Measurements from ENCODE around the gene EPB41L3.

Gene EPB41L3

GRCh38 chr18:5543773-5544389 is at the start of gene EPB41L3:
TSS of gene EPB41L3 (minus strand) at chr18:5543997. CDS start at chr18:5489183, 54,814 bp downstream.
- peak; percentile 45 for DNase-seq

- no peak for DNase-seq
Observed at GRCh38 chr18:5588529-5588928, 44.7 kb upstream of the EPB41L3 start.

GRCh38 chr18:5585653-5586052 is 41.9 kb upstream of the EPB41L3 start:
- no peak for DNase-seq

- DNase-seq, result peak; percentile 80
Observed at GRCh38 chr18:5584746-5585417, 41.1 kb upstream of the EPB41L3 start.

- DNase-seq, result peak; percentile 88
Observed at GRCh38 chr18:5582849-5583681, 39.3 kb upstream of the EPB41L3 start.

- DNase-seq, result peak; percentile 68
Observed at GRCh38 chr18:5582076-5582475, 38.3 kb upstream of the EPB41L3 start.

- no peak for DNase-seq
Observed at GRCh38 chr18:5574843-5575242, 31.0 kb upstream of the EPB41L3 start.

GRCh38 chr18:5571666-5572065 is 27.9 kb upstream of the EPB41L3 start:
- peak; percentile 51 for DNase-seq

- DNase-seq, result peak; percentile 66
Observed at GRCh38 chr18:5570613-5571012, 26.8 kb upstream of the EPB41L3 start.

- DNase-seq, result no peak
Observed at GRCh38 chr18:5568416-5568815, 24.6 kb upstream of the EPB41L3 start.

- DNase-seq, result no peak
Observed at GRCh38 chr18:5558851-5559250, 15.1 kb upstream of the EPB41L3 start.

GRCh38 chr18:5556310-5556974 is 12.6 kb upstream of the EPB41L3 start:
- peak; percentile 52 for DNase-seq

- no peak for DNase-seq
Observed at GRCh38 chr18:5554629-5555028, 10.8 kb upstream of the EPB41L3 start.

- peak; percentile 75 for DNase-seq
Observed at GRCh38 chr18:5546660-5547059, 2.9 kb upstream of the EPB41L3 start.

- DNase-seq, result no peak
Observed at GRCh38 chr18:5543036-5543680, 639 bp downstream of the EPB41L3 start.

GRCh38 chr18:5542515-5543035 is 1.2 kb downstream of the EPB41L3 start:
- DNase-seq, result peak; percentile 58

GRCh38 chr18:5541644-5542043 is 2.2 kb downstream of the EPB41L3 start:
- DNase-seq, result no peak

- no peak for DNase-seq
Observed at GRCh38 chr18:5539391-5539790, 4.4 kb downstream of the EPB41L3 start.

GRCh38 chr18:5538544-5538943 is 5.3 kb downstream of the EPB41L3 start:
- DNase-seq, result no peak

GRCh38 chr18:5537860-5538259 is 5.9 kb downstream of the EPB41L3 start:
- DNase-seq, result no peak

GRCh38 chr18:5534845-5535244 is 9.0 kb downstream of the EPB41L3 start:
- DNase-seq, result peak; percentile 35

GRCh38 chr18:5532066-5532465 is 11.7 kb downstream of the EPB41L3 start:
- no peak for DNase-seq
